ES-I3 (cell line): ENCODE results near the gene TPT1.

Experiments
- H3K36me3 ChIP-seq: 2 replicates; pipeline ENCODE4 v1.6.1; 2013; ENCODE audit warnings: mild to moderate bottlenecking, low read length, control low read depth, moderate library complexity; ENCODE audit not compliant: insufficient read depth
- H3K4me1 ChIP-seq: 2 replicates; pipeline ENCODE4 v1.6.1; 2013; ENCODE audit warnings: mild to moderate bottlenecking, control low read depth, low read length; ENCODE audit not compliant: insufficient read depth
- H3K9ac ChIP-seq: 2 replicates; pipeline ENCODE4 v1.6.1; 2013; ENCODE audit warnings: low read depth, mild to moderate bottlenecking, low read length, moderate library complexity
- H3K9me3 ChIP-seq: 2 replicates; pipeline ENCODE4 v1.6.1; 2013; ENCODE audit warnings: mild to moderate bottlenecking, low read length, moderate library complexity; ENCODE audit not compliant: control insufficient read depth, insufficient read depth

Gene TPT1

DNA sequence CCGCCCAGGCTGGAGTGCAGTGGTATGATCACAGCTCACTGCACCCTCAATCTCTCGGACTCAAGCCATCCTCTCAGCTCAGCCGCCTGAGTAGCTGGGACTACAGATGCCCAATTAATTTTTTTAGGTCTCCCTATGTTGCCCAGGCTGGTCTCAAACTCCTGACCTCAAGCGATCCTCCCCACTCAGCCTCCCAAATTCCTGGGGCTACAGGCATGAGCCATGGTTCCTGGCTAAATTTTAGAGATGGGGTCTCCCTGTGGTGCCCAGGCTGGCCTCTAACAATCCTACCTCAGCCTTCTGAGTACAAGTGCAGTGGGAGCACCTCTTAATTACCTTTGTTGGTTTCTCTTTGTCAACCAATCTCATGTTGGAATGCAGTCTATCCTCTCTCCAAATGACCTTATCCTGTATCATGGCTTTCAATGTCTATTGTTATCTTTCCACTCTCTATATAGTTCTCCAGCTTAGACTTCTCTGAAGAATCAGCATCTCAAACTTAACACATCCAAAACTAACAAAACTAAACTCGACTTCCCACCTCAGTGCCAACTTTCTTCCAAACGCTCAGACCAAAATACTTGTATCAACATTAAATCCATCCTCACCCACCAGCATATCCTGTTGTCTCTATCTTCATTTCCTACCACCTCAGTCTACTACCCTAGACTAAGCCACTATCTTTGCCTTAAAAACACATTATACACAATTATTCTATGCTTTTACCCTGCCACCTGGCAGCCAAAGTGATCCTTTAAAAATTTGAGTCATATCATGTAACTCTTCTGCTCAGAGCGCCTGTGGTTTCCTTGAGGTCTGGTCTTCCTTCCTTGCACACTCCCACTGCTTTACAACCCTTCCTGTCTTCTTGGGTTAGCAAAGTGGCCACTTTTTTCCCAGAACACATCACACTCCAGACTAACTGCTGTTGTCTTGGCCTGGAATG, 6.7 kb downstream of the TPT1 start:
- Histone ChIP-seq H3K9ac (no peak overlapping the region), H3K4me1 (peaks cover 28% of the 10 kb centered on the region), H3K9me3 (no peaks in the 10 kb centered on the region), H3K36me3 (peaks cover 27% of the 10 kb centered on the region)

DNA sequence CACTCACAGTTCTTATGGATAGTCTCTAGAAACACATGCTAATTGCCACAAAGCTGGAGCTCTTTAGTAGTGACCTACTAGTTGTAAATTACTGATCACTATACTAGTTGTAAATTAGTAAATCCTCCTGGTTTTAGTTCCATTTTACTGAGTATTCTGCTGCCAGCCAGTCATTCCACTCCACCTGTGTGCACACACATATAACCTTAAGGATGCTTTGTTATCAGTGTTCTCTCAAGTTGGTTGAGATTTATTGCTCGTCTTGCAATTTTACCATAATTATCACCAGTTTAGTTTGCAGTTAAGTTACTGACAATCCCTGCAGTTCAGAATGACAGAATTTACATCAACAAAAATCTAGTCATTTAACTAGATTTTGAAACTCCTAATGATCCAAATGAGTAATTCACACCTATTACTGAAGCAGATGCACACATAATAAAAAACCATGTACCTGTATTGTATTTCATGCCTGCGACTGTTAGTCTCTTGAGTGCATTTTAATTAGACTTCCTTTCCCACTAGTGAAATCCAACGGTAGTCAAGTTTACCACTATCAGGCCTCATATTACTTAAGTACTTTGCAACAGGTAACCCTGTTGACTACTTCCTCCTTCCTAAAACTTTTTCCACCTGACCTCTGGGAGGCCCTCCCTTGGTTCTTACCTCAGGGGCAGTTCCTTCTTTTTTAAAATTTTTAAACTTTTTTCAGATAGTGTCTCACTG, 7.6 kb downstream of the TPT1 start:
- H3K4me1 ChIP-seq = peaks cover 19% of the 10 kb centered on the region
- H3K9me3 ChIP-seq = no peaks in the 10 kb centered on the region
- no peak overlapping the region for H3K9ac ChIP-seq
- peaks cover 21% of the 10 kb centered on the region for H3K36me3 ChIP-seq

DNA sequence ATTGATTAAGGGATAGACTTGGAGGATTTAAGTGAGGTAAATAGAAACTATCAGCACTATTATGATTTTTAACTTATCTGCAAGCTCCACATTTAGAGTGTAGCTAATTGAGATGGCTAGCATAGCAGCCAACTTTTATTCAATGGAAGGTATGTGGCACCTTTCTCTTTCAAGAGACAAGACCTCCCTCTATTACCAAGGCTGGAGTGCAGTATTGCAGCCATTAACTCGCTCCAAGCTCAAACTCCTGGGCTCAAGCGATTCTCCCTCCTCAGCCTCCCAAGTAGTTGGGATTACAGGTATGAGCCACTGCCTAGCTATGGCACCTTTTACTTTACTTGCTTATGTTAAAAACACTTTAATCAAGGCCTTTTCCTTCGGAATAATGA, 8.2 kb downstream of the TPT1 start:
- H3K36me3 ChIP-seq = peaks cover 15% of the 10 kb centered on the region
- H3K4me1 ChIP-seq = peaks cover 19% of the 10 kb centered on the region
- no peak overlapping the region for H3K9ac ChIP-seq
- no peaks in the 10 kb centered on the region for H3K9me3 ChIP-seq

DNA sequence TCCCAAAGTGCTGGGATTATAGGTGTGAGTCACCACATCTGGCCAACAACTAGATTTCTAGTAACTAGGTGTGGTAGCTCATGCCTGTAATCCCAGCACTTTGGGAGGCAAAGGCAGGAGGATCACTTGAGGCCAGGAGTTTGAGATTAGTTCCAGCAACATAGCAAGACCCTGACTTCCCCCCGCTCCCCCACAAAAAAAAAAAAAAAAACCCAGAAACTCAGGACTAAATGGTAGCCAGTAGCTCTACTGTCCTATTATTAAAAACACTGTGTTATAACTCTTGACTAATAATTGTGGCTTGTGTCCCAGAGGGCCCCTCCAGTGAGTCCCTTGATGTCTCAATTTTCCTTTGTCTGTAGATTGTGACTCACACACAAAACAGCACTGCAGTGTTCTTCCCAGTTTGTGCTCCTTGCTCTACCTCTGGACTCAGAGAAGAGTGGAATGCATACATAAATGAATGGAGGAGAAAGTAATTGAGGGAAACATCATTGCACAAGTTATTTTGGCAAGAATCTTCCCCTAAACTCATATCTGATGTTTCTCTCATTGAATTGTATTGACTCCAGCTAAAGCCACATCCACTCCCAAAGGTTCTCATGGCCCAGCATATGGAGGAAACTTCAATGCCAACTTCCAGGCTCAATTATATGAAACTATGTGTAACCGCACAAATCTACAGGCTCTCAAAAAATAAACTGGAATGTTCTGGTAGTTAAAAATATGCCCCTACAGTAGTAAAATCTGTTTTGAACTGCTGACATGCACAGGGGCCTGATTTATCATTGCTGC, 8.8 kb downstream of the TPT1 start:
- Histone ChIP-seq H3K36me3 (peaks cover 10% of the 10 kb centered on the region), H3K9ac (no peak overlapping the region), H3K9me3 (no peaks in the 10 kb centered on the region), H3K4me1 (peaks cover 19% of the 10 kb centered on the region)

DNA sequence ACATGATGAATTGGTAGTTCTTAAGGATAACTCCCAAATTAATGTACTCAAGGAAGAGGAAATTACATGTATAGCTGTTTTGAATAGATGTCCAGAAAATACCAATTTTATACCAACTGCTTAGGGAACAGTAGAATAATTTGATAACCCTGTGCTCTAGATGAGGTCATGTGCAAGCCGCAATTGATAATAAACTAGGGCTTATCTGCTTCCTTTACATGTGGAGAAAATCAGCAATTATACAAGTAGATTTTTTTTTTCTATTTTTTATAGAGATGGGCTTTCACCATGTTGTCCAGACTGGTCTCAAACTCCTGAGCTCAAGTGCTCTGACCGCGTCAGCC, 9.3 kb downstream of the TPT1 start:
- peaks cover 10% of the 10 kb centered on the region for H3K36me3 ChIP-seq
- peaks cover 19% of the 10 kb centered on the region for H3K4me1 ChIP-seq
- no peak overlapping the region for H3K9ac ChIP-seq
- H3K9me3 ChIP-seq = no peaks in the 10 kb centered on the region

DNA sequence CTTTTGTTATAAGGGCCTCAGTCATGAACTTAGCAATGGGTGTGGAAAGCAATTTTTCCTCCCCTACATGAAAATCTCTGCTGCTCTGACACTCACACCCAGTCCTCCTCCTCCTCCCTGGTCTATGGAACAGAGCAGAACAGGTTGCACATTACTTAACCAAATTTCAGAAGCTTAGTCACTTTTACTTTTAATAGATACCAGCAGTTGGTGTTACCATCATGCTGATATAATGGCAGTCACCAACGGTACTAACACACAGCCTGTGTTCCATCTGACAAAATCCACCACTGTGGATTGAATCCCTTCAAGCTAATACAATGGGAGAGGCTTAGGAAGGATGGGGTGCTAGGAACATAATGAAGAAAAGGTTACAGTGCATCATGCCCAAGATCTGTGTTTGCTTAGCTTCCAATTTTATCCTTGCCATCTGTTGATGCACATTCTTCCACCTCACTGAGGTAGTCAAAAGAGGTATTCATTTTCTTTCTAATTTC, 9.8 kb downstream of the TPT1 start:
- peaks cover 5% of the 10 kb centered on the region for H3K36me3 ChIP-seq
- no peaks in the 10 kb centered on the region for H3K9me3 ChIP-seq
- no peak overlapping the region for H3K9ac ChIP-seq
- peaks cover 19% of the 10 kb centered on the region for H3K4me1 ChIP-seq

DNA sequence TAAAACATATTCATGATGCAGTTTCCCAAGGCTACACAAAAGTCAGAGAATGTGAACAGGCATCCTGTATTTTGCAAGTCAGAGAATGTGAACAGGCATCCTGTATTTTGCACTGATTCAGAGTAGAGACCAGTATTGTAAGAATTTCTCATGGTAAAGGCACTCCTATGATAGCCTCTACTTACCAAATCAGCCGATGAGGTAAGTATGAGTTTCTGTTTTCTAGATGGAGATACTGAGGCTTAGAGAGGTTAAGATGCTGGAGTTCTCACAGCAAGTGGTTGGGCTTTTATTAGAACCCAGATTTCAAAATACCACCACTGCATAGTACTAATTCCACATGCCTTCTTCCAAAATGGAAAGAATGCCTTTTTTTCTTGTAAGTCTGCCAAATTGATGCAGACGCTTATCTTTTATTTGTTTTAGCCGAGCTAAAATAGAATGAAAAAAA, 12.3 kb downstream of the TPT1 start:
- H3K36me3 ChIP-seq = no peaks in the 10 kb centered on the region
- no peak overlapping the region for H3K9ac ChIP-seq
- peaks cover 19% of the 10 kb centered on the region for H3K4me1 ChIP-seq
- H3K9me3 ChIP-seq = no peaks in the 10 kb centered on the region

DNA sequence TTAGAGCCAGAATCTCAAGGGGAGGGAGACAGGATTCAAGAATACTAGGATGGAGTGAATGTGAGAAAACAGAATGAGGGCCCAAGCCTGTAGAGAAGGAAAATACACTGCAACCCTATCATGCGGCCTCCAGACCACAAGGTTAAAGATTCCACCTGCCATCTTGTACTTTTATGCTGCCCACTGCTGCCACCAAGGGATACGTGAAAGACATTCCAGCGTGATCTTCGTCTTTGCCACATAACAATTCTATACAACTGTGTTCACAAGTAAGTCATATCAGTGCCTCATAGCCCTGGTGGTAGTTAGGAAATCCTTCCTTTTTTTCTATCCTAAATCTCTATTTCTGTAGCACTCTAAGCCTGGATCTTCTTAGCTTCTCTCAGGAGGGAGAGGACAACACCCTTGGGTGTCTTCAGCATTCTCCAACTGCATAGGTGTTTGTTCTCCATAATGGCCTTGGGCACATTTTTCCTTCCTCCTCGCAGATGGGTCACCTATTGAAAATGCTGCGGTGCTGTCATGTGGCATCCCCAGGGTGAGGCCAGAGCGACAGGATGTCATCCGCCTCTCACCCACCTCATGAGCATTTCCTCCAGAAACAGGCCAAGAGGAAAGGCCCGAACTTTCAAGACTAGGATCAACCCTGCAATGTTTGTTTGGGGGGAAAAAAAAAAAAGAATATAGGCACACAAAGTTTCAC, 13.6 kb downstream of the TPT1 start:
- H3K4me1 ChIP-seq = peaks cover 7% of the 10 kb centered on the region
- H3K9ac ChIP-seq = no peak overlapping the region

DNA sequence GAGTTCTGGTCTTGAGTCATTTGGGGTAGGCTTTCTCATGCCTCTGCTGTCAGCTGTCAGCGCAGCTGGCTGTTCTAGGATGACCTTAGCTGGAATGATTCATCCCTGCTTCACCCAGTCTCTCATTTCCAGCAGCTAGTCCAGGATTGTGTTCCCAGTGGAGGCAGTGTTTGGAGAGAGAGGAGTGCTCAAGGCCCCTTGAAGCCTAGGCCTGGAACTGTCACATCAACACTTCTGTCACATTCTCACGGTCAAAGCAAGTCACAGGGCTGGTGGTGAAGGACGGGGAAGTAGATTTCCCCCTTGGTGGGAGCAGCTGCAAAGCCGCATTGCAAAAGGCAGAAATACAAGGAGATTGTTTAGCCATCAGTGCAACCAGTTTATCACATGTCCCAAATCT, 15.2 kb downstream of the TPT1 start:
- H3K4me1 ChIP-seq = peaks cover 3% of the 10 kb centered on the region
- no peaks in the 10 kb centered on the region for H3K9me3 ChIP-seq
- H3K36me3 ChIP-seq = no peaks in the 10 kb centered on the region
- H3K9ac ChIP-seq = no peak overlapping the region

More for the DNA sequence above, 13.6 kb downstream of the TPT1 start:
- Histone ChIP-seq H3K36me3 (no peaks in the 10 kb centered on the region), H3K9me3 (no peaks in the 10 kb centered on the region)

DNA sequence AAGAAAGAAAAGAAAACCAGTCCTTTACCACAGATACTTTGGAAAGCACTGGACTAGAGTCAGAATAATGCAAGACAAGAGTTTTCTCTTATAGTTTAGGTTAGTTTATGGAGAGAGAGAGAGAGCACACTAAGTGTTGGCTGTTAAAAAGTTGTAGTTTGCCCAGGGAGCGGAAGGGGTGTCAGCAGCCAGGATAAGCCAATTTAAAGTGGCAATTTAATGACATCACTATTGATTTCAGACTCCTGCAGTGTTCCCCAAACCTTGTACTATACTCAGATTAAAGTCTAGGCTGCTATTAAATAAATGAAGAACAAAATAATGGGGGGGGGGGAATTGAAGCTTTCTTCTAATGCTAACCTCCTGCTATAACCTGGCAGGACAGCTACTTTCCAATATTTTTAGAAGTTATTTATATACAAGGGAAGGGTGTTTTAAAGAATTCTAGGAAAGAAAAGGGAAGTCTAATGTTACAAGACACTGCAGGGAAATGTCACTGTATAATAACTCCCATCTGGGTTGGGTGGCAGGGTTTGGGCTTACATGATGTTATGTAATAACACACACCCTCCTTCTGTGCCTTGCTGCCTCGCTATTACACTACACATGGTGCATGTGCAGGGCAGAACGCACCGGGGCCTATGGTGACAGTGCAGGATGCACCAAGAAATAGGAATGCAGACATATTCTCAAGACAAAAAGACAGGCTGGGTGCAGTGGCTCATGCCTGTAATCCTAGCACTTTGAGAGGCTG, 19.9 kb downstream of the TPT1 start:
- no peaks in the 10 kb centered on the region for H3K36me3 ChIP-seq
- no peak overlapping the region for H3K9ac ChIP-seq
- no peaks in the 10 kb centered on the region for H3K4me1 ChIP-seq
- H3K9me3 ChIP-seq = no peaks in the 10 kb centered on the region

DNA sequence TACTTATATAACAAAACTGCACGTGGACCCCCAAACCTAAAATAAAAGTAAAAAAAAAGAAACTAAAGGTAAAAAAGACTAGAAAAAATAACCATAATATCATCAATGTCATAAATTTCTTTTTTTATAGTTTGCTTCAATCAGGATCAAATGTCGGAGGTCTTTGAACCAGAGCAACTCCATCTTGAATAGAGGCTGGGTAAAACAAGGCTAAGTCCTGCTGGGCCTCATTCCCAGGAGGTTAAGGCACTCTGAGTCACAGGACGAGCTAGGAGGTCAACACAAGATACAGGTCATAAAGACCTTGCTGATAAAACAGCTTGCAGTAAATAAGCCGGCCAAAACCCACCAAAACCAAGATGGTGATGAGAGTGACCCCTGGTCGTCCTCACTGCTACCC, 24.0 kb downstream of the TPT1 start:
- no peaks in the 10 kb centered on the region for H3K9me3 ChIP-seq
- H3K4me1 ChIP-seq = no peaks in the 10 kb centered on the region
- H3K9ac ChIP-seq = no peak overlapping the region
- no peaks in the 10 kb centered on the region for H3K36me3 ChIP-seq

DNA sequence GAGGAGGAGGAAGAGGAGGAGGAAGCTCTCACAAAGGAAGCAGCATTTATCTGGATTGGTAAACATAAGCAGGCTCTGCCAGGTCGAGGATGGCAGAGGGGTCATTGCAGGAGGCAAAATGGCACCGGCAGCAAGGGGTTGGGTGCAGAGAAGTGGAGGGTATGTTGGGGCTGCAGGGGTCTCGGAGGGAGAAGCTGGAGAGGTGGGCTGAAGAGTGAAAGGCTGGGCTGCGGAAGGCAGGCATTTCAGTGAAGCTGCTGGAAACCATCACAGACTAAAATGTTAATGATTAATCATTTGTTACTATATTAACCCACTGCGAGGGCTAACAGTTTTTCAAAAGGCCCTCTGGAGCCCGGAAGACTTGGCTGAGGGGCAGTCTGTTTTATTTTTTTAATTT, 24.6 kb downstream of the TPT1 start:
- Histone ChIP-seq H3K9ac (no peak overlapping the region), H3K36me3 (no peaks in the 10 kb centered on the region)

DNA sequence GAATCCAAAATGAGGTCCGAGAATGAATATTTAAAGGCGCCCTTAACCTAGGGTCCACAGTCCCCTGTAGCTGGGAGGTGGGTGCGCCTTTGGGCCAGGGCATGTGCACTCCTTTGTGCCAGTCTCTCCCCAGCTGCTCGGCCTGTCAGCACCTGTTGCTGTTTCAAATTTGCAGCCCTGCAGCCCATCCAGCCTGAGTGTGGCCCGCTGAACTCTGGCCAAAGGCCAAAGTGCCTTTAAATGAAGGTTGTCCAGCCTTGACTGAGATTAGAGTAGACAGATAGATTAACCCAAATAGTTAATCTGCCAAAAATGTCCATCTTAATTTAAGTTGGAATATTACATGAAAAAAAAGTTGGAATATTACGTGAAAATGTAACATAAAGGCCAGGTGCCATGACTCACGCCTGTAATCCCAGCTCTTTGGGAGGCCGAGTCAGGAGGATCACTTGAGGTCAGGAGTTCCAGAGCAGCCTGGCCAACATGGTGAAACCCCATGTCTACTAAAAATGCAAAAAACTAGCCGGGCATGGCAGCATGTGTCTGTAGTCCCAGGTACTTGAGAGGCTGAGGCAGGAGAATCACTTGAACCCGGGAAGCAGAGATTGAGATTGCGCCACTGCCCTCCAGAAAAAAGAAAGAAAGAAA, 25.3 kb downstream of the TPT1 start:
- H3K9ac ChIP-seq = no peak overlapping the region
- no peaks in the 10 kb centered on the region for H3K36me3 ChIP-seq
- H3K9me3 ChIP-seq = no peaks in the 10 kb centered on the region
- H3K4me1 ChIP-seq = peaks cover 2% of the 10 kb centered on the region

More for the DNA sequence above, 24.6 kb downstream of the TPT1 start:
- no peaks in the 10 kb centered on the region for H3K9me3 ChIP-seq
- no peaks in the 10 kb centered on the region for H3K4me1 ChIP-seq
